GM13977 (cell line): ENCODE results near the gene OSBPL9.

Source experiments
- DNase-seq: peaks from one replicate; pipeline ENCODE4 v3.0.0; 2012; ENCODE audit warnings: low spot score
- in situ Hi-C: fragments of 300-500 bp; cut with MboI; formaldehyde crosslinking; loops from one replicate; pipeline ENCODE4 v1.12.0; 2022; ENCODE audit warnings: low sequenced_read_pairs, low pct_unique_long_range_greater_than_20kb, mixed read lengths, inconsistent platforms; ENCODE audit not compliant: unreplicated experiment
- TF ChIP-seq, protein P1 (sequence below): IDR thresholded peaks from 2 replicates; pipeline ENCODE4 v1.5.1; 2012; ENCODE audit warnings: mild to moderate bottlenecking, control low read depth; ENCODE audit not compliant: insufficient read depth; ENCODE audit errors: extremely low read depth, missing control alignments

Gene OSBPL9

GRCh38 chr1:51741121-51741681 lies 124.3 kb downstream of the OSBPL9 start:
- TF ChIP-seq, protein P1, sequence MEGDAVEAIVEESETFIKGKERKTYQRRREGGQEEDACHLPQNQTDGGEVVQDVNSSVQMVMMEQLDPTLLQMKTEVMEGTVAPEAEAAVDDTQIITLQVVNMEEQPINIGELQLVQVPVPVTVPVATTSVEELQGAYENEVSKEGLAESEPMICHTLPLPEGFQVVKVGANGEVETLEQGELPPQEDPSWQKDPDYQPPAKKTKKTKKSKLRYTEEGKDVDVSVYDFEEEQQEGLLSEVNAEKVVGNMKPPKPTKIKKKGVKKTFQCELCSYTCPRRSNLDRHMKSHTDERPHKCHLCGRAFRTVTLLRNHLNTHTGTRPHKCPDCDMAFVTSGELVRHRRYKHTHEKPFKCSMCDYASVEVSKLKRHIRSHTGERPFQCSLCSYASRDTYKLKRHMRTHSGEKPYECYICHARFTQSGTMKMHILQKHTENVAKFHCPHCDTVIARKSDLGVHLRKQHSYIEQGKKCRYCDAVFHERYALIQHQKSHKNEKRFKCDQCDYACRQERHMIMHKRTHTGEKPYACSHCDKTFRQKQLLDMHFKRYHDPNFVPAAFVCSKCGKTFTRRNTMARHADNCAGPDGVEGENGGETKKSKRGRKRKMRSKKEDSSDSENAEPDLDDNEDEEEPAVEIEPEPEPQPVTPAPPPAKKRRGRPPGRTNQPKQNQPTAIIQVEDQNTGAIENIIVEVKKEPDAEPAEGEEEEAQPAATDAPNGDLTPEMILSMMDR: no peak
- in situ Hi-C loops: no loop called here
- DNase-seq: no peak

DNA sequence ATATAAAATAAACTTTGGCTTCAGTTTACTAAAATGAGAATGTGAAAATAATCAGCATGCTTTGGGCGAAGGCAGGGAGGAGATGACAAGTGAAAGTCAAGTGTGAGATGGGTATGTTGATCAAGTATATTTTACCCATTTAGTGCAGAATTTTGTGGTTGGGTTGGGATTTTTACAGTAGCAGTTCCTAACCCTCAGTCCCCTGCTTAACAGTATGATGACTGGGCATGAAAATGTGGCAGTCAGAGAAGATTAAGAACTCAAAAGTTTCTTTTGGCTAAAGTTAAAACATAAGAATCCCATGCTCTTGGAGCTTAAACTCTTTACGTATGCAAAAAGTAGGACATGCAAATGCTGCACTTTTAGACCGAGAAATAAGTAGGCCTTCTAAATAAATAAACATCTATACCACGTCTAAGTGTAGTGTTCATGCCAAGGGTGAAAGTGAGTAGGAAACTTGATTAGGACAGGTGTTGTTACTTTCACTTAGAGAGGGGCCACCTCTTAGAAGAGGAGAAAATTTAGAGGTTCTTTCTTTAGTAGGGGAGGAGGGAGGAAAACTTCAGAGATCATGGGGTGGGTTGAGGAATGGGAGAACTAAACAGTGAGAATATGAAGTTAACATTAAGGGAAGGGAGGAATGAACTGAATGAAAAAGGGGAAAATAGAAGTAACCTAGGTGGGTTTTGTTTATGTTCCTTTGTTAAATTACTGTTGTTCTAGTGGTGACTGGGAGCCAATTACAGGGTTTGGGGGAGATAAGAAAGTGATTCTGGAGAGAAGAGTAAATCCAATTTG lies 127.8 kb downstream of the OSBPL9 start:
- in situ Hi-C loops: no loop called here
- DNase-seq: no peak
- TF ChIP-seq, protein P1: no peak

DNA sequence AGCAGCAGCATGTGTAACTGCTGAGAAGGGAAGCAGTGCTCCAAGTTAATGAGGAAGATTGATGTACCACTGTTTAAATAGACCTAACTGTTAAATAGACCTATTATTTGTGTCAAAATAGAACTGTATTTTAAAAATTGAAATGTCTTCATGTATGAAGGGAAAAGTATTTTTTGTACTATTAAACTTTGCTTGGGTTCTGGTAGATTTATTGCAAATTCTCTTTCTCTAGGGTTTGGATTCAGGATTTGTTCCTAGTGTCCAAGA lies 128.3 kb downstream of the OSBPL9 start:
- TF ChIP-seq, protein P1: no peak
- in situ Hi-C loops: no loop called here

GRCh38 chr1:51749151-51749550 lies 132.3 kb downstream of the OSBPL9 start:
- in situ Hi-C loops: no loop called here
- no peak for DNase-seq
- TF ChIP-seq, protein P1: no peak

More for the DNA sequence above, 128.3 kb downstream of the OSBPL9 start:
- DNase-seq: no peak

DNA sequence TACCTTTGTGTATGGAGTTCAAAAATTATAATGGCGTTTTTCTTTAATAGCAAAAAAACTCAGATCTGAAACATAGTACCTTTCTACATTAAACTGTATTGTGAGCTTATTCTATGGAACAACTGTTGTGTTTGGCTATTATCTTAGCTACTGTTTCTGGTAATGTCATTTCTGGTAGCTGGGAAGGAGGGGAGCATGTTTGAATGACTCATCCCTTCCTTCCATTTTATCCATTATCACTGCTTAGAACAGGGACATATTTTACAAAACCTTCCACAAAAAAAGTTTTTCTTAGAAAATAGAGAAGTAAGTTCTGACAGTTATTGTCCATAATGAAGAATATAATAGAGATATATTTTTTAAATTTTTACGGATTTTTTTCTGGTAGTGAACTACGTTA lies 133.3 kb downstream of the OSBPL9 start:
- DNase-seq: no peak
- in situ Hi-C loops: no loop called here
- TF ChIP-seq, protein P1: no peak

GRCh38 chr1:51750729-51751128 lies 133.8 kb downstream of the OSBPL9 start:
- TF ChIP-seq, protein P1: no peak
- DNase-seq: no peak
- in situ Hi-C loops: no loop called here
